Left colon (tissue), 2 donors: ENCODE results near the gene NKD2. TPM values are rescaled to one million over a fixed set of nuclear protein-coding genes. Genes with fewer than 3 reads are reported as not detected.

Experiments used
- ATAC-seq: fragments of 200-7000 bp; cut with Tn5 transposase; one replicate; pipeline ENCODE4 v1.9.1; 2020; ENCODE audit warnings: mild to moderate bottlenecking, moderate library complexity
- DNase-seq, 2 donors: peaks; one replicate each; pipeline ENCODE4 v3.0.0-alpha.2; 2020
- intact Hi-C, 2 donors: fragments of 100-400 bp; cut with DNase I in 1 of 2; cut with micrococcal nuclease in 1 of 2; formaldehyde crosslinking; loops; one replicate each; pipeline versions ENCODE4 v1.11.2 to v1.14.0; 2022; cut with DNase I, micrococcal nuclease
- total RNA-seq, 2 donors: library from RNA; stranded (reverse); fragmentation: NEBNext Ultra II Directional; extraction: Animal tissue kit (Norgen Biotek cat#: 25700); gene quantifications; one replicate each; pipeline ENCODE4 v1.2.1, GENCODE V29; 2021
- donor health status: DM: no; HTN: no; CAD: no.
- donor health status: DM: yes; HTN: yes; CAD: no.

Gene NKD2
- total RNA-seq, 2 donors from 2014 or later: 1.6 TPM

DNA sequence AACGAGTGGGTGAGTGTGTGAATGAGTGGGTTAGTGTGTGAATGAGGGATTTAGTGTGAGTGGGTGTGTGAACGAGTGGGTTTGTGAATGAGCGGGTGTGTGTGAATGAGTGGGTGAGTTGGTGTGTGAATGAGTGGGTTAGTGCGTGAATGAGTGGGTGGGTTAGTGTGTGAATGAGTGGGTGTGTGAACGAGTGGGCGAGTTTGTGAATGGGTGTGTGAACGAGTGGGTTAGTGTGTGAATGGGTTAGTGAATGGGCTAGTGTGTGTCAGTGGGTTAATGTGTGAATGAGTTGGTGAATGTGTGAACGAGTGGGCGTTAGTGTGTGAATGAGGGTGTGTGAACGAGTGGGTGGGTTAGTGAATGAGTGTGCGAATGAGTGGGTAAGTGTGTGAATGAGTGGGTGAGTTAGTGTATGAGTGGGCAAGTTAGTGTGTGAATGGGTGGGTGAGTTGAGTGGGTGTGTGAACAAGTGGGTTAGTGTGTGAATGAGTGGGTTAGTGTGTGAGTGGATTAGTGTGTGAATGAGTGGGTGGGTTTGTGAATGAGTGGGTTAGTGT is 39.6 kb downstream of the NKD2 start:
- intact Hi-C loops: no loop called here
- DNase-seq: no peak
- peak; percentile 2 for ATAC-seq

DNA sequence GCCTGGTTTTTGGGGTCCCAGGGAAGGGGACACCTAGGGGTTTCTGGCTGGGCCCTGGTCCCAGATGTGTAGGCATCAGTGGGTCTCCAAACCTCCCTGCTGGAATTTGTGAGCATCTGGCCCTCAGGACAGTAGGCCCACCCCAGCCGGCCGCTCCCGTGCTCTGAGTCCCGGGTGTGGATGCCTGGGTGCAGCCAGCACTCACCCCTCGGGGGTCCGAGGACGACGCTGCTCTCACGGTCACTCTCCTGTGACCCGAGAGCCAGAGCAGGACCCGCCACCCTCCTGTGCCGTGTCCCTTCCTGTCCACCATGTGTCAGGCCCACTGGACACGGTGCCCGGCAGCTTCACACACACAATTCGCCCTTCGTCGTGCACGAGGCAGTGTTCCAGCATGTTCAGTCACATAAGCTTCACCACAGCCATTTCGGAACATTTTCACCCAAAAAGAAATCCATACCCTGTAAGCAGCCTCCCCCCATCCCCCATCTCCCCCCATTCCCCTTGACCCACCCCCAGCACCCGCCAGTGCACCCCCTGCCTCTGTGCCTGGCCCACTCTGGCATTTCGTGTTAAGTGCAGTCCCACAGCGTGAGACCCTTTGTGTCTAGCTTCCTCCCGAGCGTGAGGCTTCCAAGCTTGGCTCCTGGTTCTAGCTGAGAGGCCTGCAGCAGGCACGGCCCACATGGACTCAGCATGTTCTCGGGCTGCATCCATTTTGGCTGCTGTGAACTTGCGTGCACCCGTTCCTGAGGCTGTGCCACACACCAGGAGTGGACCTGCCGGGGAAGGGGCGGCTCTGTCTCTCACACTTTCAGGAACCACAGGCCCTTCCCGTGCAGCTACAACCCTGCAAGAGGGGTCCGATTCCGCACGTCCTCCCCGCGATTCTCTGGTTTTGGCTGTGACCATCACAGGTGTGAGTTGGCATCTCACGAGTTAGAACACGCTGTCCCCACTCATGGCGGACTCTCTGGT is 40.5 kb downstream of the NKD2 start:
- DNase-seq: no peak
- intact Hi-C loops: no loop called here
- ATAC-seq: peak; percentile 17

DNA sequence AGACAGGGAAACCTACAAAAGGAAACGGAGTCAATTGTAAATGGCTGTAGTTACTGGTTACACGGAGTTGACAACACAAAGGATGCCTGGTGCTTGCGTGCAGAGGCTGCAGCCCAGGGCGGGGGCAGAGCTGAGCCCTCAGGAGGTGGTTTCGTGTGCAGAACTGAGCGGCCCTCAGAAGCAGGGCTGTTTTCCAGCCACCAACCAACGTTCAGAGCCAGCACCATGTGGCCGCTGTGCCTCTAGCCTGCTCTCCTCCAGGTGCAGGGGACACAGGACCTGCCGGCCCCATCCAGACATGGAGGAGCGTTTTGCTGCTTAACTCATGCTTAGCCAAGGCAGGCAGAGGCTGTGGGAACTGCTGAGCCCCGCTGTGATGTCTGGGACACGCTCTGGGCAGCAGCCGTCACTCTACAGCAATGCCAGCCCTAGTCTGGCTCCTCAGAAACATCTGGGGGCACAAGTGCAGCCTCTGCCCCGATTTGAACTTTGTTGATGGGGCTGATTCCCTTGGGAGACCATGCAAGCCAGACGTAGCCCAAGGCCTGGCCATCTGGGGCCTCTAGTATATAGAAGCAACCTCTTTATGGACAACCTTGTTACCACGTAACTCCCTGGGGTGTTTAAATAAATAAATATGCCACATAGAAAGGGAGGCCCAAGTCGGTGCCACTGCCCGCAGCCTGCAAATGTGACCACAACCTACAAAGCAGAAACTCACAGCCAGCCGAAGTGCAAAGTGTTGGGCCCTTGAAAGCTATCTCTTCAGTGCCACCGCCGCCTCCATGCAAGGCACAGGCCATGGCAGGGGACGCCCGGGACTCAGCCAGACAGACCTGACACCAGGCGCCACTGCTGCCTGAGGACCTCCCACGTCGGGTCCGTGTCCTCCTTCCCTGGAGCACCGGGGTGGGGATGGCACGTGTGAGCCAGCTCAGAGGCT is 42.1 kb downstream of the NKD2 start:
- DNase-seq: no peak
- intact Hi-C loops: no loop called here
- ATAC-seq: no peak

DNA sequence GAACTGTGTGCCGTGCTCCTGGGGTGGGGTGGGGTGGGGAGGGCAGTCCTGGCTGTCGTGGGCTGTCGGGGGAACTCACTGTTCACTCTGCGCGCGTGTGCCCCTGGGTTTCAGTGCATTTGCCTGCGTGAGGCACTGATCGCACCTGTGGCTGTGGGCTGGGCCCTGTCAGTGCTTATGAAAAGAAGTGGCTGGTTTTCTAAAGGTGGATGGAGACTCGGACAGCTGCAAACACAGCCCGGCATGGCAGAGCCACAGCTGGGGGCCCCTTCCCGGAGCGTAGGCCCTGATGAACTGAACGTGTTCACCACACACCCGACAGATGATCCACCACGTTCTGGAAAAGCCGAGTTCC is 42.7 kb downstream of the NKD2 start:
- intact Hi-C loops: no loop called here
- no peak for DNase-seq
- no peak for ATAC-seq

DNA sequence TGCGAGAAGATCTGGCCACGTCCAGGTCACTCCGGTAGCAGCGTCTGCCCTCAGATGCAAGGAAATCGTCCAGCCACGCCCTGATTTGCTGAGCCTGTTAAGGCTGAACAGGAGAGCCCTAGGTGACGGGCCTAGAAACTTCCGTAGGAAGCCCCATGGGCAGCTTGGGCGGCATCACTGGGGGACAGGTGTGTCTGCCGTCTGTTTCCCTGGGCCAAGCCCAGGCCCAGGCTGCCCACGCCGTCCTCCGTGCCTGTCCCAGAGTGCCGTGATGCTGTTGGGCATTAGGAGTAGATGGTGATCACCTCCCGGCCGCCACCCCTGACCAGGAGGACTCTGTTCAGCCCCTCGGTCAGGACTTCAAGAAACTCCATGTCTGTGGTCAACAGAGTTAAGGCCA is 43.5 kb downstream of the NKD2 start:
- ATAC-seq (no peak), DNase-seq (no peak)
- intact Hi-C loops: no loop called here

DNA sequence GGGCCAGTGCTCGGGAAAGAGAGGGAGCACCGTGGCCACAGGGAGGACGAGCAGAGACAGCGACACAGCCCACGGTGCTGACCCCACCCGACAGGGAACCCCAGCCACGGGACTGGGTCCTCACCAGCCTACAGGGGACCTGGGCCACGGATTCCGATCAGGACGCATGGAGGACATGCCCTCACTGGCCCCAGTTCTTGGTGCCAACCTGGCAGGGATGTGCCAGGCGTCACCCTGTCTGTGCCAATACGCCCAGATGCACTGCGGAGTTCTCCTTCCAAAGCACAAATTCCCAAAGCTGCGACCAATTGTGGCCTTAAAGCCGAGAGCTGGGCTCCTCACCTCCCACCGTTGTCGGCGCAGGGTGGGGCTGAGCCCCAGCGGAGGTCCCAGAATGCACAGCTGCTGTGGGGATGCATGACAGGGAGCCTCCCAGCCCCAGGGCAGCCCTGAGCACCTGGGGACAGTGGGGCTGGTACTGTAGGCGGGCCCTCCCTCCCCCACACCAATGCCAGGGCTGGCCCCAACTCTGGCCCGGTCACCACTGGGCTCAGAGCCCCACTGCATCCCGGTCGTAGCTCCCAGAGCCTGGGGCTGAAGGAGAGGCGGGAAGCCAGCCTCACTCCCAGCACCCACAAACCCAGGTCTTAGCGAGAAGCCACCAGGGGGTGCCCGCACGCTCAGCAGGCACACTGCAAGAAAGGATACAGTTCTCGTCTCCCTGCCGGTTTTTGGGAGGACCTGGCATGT is 44.2 kb downstream of the NKD2 start:
- no peak for DNase-seq
- intact Hi-C loops: no loop called here
- ATAC-seq: peak; percentile 6

DNA sequence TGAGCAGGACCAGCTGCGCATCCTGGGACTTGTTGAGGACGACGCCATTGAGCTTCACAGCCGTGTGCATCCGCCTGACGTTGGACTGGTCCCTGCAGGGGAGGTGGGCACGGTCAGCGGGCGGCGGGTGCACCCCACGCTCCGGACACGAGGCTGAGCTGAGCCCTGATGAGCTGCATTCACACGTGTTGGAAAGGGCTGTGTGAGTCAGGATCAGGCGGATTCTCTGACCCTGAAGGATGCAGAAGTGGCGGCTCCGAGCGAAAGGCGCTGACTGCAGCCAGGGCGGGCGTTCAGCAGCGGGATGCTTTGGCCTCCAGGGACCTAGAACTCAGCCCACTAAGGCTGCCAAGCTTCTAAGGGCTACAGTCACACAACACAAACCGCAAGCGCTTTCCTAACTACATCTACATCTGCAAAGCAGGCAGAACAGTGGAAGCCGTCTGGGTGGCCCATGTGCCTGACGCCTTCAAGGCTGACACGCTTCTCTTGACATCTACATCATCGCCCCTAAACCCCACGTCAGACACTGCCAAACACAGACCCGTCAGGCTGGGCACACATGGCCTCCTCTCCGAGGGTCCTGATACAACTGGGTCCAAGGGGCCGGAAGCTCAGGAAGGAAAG is 44.9 kb downstream of the NKD2 start:
- DNase-seq (no peak), ATAC-seq (no peak)
- intact Hi-C loops: no loop called here

DNA sequence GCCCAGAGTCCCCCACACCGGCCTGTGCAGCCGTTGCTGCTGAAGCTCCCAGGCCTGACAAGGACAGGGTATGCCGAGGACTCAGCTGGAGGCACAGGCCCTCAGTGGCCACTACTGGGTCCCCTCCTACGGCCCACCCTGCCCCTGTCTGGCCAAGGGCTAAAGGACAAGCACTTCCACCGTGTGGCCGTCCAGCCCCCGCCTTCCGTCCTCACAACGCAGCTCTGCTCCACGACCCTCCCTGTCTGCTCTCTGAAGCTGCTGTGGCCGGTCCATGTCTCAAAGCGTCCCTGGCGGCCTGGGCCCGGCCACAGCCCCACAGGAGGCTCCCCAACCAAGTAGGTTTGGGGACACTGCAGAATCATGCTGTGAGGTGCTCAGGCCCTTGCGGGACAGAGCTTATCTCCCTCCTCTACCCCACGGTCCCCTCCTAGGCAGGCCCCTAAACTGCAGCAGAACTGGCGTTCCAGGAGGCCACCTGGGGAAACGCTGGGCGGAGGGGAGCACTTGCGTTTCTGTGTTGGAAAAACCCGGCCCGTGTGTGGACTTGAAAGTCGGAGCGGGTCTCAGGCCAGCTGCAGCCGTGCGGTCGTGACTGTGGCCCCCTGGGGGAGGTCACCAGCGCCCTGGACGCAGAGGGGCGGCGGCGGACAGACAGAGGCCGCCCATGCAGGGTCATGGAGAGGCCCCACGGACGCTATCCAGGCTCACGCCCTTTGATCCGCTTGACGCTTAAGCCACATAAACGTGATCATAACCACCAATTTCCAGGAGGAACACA is 45.6 kb downstream of the NKD2 start:
- ATAC-seq (no peak), DNase-seq (no peak)
- intact Hi-C loops: no loop called here

DNA sequence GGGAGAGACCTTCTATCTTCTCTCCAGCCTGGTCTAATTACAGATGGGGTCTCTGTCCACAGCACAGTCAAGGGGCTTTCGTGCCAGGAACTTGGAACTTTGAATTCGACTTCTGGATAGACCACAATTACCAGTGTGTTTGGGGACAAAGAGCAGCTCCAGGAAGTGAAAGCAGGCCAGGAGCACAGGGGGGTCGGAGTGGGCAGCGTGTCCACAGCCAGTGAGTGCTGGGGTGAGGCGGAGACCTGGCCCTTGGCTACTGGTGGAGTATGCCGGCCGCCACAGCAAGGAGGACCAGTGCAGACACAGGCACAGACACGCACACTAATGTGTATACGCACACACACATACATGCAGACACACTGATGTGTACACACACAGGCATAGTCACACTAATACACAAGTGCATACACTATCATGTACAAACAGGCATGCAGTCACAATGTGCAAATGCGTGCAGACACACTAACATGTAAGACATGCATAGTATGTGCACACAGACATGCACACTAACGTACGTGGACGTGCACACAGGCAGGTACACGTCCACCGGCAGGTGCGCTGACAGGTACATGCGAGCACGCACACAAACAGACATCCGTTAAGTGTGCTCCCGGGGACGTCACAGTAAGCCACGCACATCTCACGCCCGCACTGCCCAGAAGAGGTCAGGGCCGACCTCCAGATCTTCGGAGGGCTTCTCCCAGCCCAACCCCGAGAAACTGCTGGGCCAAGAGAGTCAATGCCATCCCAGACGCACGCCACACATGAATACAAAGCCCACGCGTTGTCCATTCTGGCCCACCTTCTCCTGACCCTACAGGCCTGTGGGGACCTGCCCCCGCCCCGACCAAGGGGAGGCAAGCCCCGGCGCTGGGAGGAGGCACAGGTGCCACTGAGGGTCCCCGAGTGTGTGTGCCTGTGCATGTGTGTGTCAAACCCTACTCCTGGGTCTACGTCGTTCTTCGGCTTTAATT is 46.5 kb downstream of the NKD2 start:
- intact Hi-C loops: no loop called here
- ATAC-seq (no peak), DNase-seq (no peak)

DNA sequence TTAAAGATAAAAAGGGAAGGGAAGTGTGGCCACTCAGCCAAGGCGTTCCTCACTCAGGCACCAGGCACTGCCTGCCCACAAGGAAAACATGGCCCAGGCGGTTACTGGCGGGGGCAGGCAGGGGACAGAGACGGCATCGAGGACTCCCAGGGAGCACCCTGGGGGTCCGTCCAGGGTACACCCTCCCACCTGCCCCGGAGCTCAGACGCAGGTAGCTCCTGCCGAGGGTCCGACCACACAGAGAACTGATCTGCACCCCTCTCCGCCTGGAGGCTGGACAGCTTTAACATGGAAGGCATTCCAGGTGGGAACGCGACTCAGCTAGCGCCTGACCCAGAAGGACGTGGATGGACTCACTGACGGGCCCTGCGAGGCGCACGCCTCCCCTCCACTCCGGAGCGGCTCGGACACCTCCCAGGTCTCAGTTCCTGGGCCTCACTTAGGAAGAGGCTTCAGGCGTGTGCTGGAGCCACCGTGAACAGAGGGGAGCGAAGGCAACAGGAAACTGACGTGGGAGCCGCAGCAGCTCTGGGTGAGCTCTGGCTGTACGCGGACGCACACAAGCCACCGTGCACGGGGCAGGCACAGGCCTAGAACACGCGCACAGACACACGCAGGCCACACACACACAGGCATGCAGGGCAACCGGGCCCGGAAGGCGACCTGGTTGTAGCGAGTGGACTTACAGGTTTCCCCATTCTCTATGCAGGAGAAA is 47.5 kb downstream of the NKD2 start:
- DNase-seq (no peak), ATAC-seq (no peak)
- intact Hi-C loops: no loop called here

DNA sequence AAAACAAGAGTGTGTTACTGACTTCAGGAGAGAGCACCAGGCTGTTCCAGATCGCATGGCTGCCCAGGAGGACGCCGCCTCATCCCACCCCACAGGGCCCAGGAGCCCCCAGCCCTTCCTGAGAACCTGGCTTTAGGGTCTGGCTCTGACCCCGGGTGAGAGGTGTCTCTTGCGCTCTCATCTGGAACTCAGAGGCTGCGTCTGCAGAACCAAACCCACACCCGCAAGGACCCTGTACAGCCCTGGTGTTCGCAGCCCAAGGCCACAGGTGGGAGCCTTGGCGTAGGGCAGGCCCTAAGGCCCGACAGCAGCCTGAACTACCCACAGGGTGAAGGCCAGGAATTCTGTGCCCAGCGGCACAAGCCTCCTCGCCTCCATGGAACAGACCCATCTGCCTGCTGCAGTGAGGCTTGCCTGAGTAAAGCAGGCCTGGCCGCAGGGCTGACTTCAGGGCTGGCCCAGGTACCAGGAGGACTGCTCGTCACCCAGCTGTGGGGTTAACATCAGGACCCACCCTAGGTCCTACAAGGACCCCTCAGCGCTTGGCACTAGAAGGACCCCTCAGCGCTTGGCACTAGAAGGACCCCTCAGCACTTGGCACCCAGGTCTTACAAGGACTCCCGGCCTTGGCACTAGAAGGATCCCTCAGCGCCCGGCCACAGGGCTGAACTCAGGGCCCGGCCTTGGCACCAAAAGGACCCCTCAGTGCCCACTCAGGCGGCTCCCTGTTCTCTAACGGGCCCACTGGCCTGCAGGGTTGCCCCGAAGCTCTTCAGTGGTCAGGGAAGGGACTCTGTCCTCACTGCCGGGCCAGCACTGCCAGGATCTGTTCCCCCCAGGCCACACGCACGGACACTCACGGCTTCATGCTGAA is 48.2 kb downstream of the NKD2 start:
- ATAC-seq: no peak
- intact Hi-C loops: no loop called here
- DNase-seq: no peak

DNA sequence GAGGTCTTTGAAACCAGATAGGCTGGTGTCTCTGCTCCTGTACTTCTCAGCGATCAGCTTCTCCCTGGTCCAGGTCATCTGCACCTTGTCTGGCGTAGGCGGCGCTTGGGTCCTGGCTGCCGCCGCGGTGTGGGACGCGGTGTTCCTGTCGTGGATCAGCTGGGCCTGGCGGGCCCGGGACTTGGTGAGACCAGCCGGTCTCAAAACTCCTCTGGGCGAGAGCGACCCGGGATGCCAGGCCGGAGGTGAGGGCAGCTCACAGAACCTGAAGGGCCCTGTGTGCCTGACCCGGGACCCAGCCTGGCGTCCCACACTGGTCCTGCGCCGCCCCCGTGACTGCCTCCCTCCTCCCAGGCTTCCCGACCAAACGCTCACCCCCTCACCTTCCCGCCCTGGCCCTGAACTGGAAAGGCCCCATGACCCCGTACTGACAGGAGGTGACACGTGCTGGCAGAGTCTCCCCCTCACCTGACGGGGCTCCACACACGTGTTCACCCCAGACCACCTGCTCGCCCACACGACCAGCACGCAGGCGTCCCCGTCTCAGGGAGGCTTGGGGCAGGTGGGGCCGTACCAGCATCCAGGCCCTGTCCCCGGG is 49.0 kb downstream of the NKD2 start:
- DNase-seq (no peak), ATAC-seq (no peak)
- intact Hi-C loops: no loop called here

DNA sequence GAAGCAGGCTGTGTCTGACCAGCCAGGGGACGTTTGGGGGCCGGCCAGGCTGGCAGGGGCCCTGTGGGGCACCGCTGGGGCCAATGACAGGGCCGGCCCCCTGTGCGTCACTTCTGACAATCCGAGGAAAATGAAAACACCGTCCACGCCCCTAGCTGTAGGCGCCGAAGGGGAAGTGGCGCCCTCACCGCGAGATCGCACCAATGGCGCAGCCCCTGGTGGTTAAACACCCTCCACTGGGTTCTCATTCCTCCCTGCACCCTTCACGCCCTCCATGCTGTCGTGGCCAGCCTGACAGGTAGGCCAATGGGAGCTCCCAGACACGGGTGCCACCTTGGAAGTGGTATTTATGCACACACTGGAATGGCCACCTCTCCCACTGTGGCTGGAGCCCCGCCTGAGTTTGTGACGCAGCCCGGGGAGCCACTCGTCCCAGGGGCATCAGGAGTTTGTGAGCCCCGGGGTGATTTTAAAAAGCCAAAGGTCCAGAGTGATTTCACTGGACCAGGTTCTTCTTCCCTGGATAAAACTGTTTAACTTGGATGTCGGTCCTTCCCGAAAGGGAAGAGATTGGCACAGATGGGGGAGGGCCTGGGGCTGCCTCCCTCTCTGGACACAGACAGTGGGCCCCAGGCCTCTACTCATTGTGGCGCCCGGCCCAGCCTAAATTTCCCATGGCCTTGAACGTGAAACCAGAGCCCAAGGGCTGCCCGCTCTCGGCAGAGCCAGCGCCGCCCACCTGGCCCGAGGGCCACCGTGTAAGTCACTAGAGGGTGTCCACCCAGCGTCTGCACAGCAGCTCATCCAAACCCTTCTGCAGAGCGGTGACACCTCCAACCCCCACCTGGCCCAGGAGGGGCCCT is 49.7 kb downstream of the NKD2 start:
- intact Hi-C loops: no loop called here
- ATAC-seq (no peak), DNase-seq (no peak)
